AG04450 (cell line): ENCODE results near the gene ZNF365. TPM values are rescaled to one million over a fixed set of nuclear protein-coding genes. Genes with fewer than 3 reads are reported as not detected.

ENCODE experiments used
- CTCF ChIA-PET: fragments of 300-600, 350-600 bp; formaldehyde crosslinking; extraction: SDS; loops from one replicate; lab custom pipeline; 2022; ENCODE audit warnings: antibody characterized with exemption, inconsistent platforms; lab: Charles Lee
- POLR2A ChIA-PET: fragments of 350-600 bp; formaldehyde crosslinking; extraction: SDS; loops from one replicate; lab custom pipeline; 2021; ENCODE audit warnings: antibody characterized with exemption, inconsistent platforms; lab: Yijun Ruan, JAX
- DNase-seq: peaks from one replicate; pipeline ENCODE4 v3.0.0-alpha.2; 2011; ENCODE audit warnings: low read depth, low spot score
- H3K27ac ChIP-seq: one replicate; pipeline ENCODE4 v1.5.1; 2012; ENCODE audit warnings: low read depth, low read length, control low read depth
- H3K27me3 ChIP-seq: one replicate; pipeline ENCODE4 v1.6.0; 2012; ENCODE audit warnings: low read length; ENCODE audit not compliant: control insufficient read depth, insufficient read depth
- H3K4me3 ChIP-seq: 2 replicates; pipeline ENCODE4 v1.5.1; 2011; ENCODE audit warnings: mild to moderate bottlenecking, low read depth, low read length, control low read depth
- H3K9me3 ChIP-seq: 2 replicates; pipeline ENCODE4 v1.5.1; 2012; ENCODE audit warnings: low read length; ENCODE audit not compliant: control insufficient read depth, insufficient read depth
- CTCF ChIP-seq: IDR thresholded peaks from 2 replicates; pipeline ENCODE4 v1.5.1; 2011; ENCODE audit warnings: low read depth, low read length, control low read depth, inconsistent platforms
- polyA plus RNA-seq: library from polyadenylated mRNA; depleted of rRNA; stranded (reverse); fragments of >200 nt; gene quantifications from 2 replicates; pipeline ENCODE4 v1.2.3, GENCODE V29; 2011

ZNF365 gene
- polyA plus RNA-seq, 1 experiment = 3.9 TPM

GRCh38 chr10:62413652-62414051, 39.5 kb downstream of the ZNF365 start:
- Histone ChIP-seq H3K27ac (no peak overlapping the region), H3K9me3 (no peaks in the 10 kb centered on the region), H3K4me3 (no peak overlapping the region), H3K27me3 (no peaks in the 10 kb centered on the region)
- CTCF ChIA-PET = interaction anchor here (0.6 to 2.1 kb wide), 2 partner anchors 10 to 1624 kb away, joined by 3 to 7 read pairs; no protein-coding TSS in a partner anchor
- DNase-seq = no peak
- POLR2A ChIA-PET = no interaction called here
- no peak for TF ChIP-seq CTCF

- H3K9me3 ChIP-seq = no peaks in the 10 kb centered on the region
- ChIA-PET POLR2A (no interaction called here), CTCF (interaction anchor here (2.1 kb wide), 1 partner anchor 10 kb away, joined by 7 read pairs; no protein-coding TSS in a partner anchor)
- H3K27me3 ChIP-seq = no peaks in the 10 kb centered on the region
- TF ChIP-seq CTCF = peak; percentile 20; the same call in 1 of the 2 replicates
- no peak overlapping the region for H3K4me3 ChIP-seq
- no peak overlapping the region for H3K27ac ChIP-seq
- DNase-seq = no peak
Observed at GRCh38 chr10:62414359-62414758, 40.2 kb downstream of the ZNF365 start.

- DNase-seq = peak; percentile 58
- ChIA-PET CTCF (interaction anchor here (2.4 to 4.1 kb wide), 2 partner anchors 16 kb away, joined by 14 to 32 read pairs; no protein-coding TSS in a partner anchor), POLR2A (no interaction called here)
- peak; percentile 28; the same call in 1 of the 2 replicates for TF ChIP-seq CTCF
- no peak overlapping the region for H3K27ac ChIP-seq
- H3K4me3 ChIP-seq = no peak overlapping the region
- no peaks in the 10 kb centered on the region for H3K9me3 ChIP-seq
- H3K27me3 ChIP-seq = no peaks in the 10 kb centered on the region
Observed at GRCh38 chr10:62422068-62422590, 48.0 kb downstream of the ZNF365 start.

GRCh38 chr10:62424026-62424425, 49.9 kb downstream of the ZNF365 start:
- TF ChIP-seq CTCF = no peak
- Histone ChIP-seq H3K9me3 (no peaks in the 10 kb centered on the region), H3K4me3 (no peak overlapping the region), H3K27ac (no peak overlapping the region), H3K27me3 (no peaks in the 10 kb centered on the region)
- ChIA-PET POLR2A (interaction anchor here (0.5 kb wide), 1 partner anchor 15 kb away, joined by 4 read pairs; no protein-coding TSS in a partner anchor), CTCF (interaction anchor here (1.0 to 2.4 kb wide), 5 partner anchors 9 to 159 kb away, joined by 3 to 14 read pairs (median 4); no protein-coding TSS in a partner anchor)
- DNase-seq = no peak

- CTCF ChIA-PET = interaction anchor here (0.6 to 1.5 kb wide), 2 partner anchors 11 to 392 kb away, joined by 3 to 8 read pairs; no protein-coding TSS in a partner anchor
- no peaks in the 10 kb centered on the region for H3K27me3 ChIP-seq
- no peak for TF ChIP-seq CTCF
- POLR2A ChIA-PET = no interaction called here
- H3K4me3 ChIP-seq = no peak overlapping the region
- H3K9me3 ChIP-seq = no peaks in the 10 kb centered on the region
- no peak for DNase-seq
- no peak overlapping the region for H3K27ac ChIP-seq
Observed at GRCh38 chr10:62426086-62426485, 51.9 kb downstream of the ZNF365 start.
